IMR-90 (cell line): ENCODE results near the gene MTREX. TPM values are rescaled to one million over a fixed set of nuclear protein-coding genes. Genes with fewer than 3 reads are reported as not detected.

ENCODE experiments used
- ATAC-seq: fragments of 200-7000 bp; cut with Tn5 transposase; 2 replicates; pipeline ENCODE4 v1.9.1; 2020; ENCODE audit warnings: low read depth, mild to moderate bottlenecking, moderate library complexity
- BruUV-seq: library from RNA; stranded (reverse); fragments of 400-500 nt; replicated peaks from 2 replicates; lab custom pipeline; 2021; lab: Mats Ljungman, UMichigan
- CTCF ChIA-PET: fragments of 300-600 bp; formaldehyde crosslinking; extraction: SDS; loops from one replicate; lab custom pipeline; 2021; ENCODE audit warnings: antibody characterized with exemption; lab: Yijun Ruan, JAX
- POLR2A ChIA-PET: fragments of 300-600 bp; sonication (Branson Sonifier 250); formaldehyde crosslinking; loops from one replicate; lab custom pipeline; 2022; ENCODE audit warnings: antibody characterized with exemption; ENCODE audit not compliant: unreplicated experiment; lab: Charles Lee
- DNase-seq: peaks from one replicate; pipeline ENCODE4 v3.0.0; 2013
- H2AFZ ChIP-seq: replicated peaks from 2 replicates; pipeline ENCODE3; 2013; ENCODE audit warnings: low read length, mild to moderate bottlenecking; ENCODE audit not compliant: poor library complexity
- H2AK5ac ChIP-seq: 2 replicates; pipeline ENCODE4 v1.6.1; 2013; ENCODE audit warnings: low read depth, low read length, inconsistent platforms
- H2AK9ac ChIP-seq: replicated peaks from 2 replicates; pipeline ENCODE3; 2013; ENCODE audit warnings: mild to moderate bottlenecking, low read depth, low read length, moderate library complexity; ENCODE audit not compliant: poor library complexity
- H2BK120ac ChIP-seq: 2 replicates; pipeline ENCODE4 v1.6.1; 2013; ENCODE audit warnings: low read depth, low read length, inconsistent platforms
- H2BK15ac ChIP-seq: 3 replicates; pipeline ENCODE4 v1.6.1; 2013; ENCODE audit warnings: low read depth, low read length, inconsistent platforms
- H2BK20ac ChIP-seq: 2 replicates; pipeline ENCODE4 v1.6.1; 2013; ENCODE audit warnings: low read depth, mild to moderate bottlenecking, inconsistent platforms, low read length, moderate library complexity
- H2BK5ac ChIP-seq: 2 replicates; pipeline ENCODE4 v1.6.1; 2013; ENCODE audit warnings: mild to moderate bottlenecking, low read depth, low read length, inconsistent platforms; ENCODE audit not compliant: poor library complexity, severe bottlenecking
- H3K14ac ChIP-seq: replicated peaks from 2 replicates; pipeline ENCODE4 v1.6.1; 2013; ENCODE audit warnings: low read depth, low read length, inconsistent platforms
- H3K18ac ChIP-seq: 2 replicates; pipeline ENCODE4 v1.6.1; 2013; ENCODE audit warnings: low read depth, low read length, control low read depth
- H3K23ac ChIP-seq: 2 replicates; pipeline ENCODE4 v1.6.1; 2013; ENCODE audit warnings: low read depth, low read length, inconsistent platforms
- H3K27ac ChIP-seq: 2 replicates; pipeline ENCODE4 v1.5.1; 2013; ENCODE audit warnings: mild to moderate bottlenecking, control low read depth, low read length; ENCODE audit not compliant: insufficient read depth
- H3K27me3 ChIP-seq: 2 replicates; pipeline ENCODE4 v1.6.1; 2013; ENCODE audit warnings: low read length; ENCODE audit not compliant: control insufficient read depth, insufficient read depth
- H3K36me3 ChIP-seq: 2 replicates; pipeline ENCODE4 v1.6.1; 2013; ENCODE audit warnings: low read length, mixed read lengths; ENCODE audit not compliant: control insufficient read depth, insufficient read depth
- H3K4ac ChIP-seq: 2 replicates; pipeline ENCODE4 v1.6.1; 2013; ENCODE audit warnings: low read depth, low read length, inconsistent platforms
- H3K4me1 ChIP-seq: 2 replicates; pipeline ENCODE4 v1.6.1; 2013; ENCODE audit warnings: low read length, mixed read lengths; ENCODE audit not compliant: control insufficient read depth, insufficient read depth
- H3K4me2 ChIP-seq: 2 replicates; pipeline ENCODE4 v1.6.1; 2013; ENCODE audit warnings: low read depth, mild to moderate bottlenecking, control low read depth, low read length, moderate library complexity
- H3K4me3 ChIP-seq: 2 replicates; pipeline ENCODE4 v1.5.1; 2013; ENCODE audit warnings: low read depth, mild to moderate bottlenecking, control low read depth, low read length, moderate library complexity; ENCODE audit not compliant: insufficient read depth
- H3K56ac ChIP-seq: 2 replicates; pipeline ENCODE4 v1.6.1; 2013; ENCODE audit warnings: low read length, inconsistent platforms; ENCODE audit not compliant: insufficient read depth; ENCODE audit errors: extremely low read depth
- H3K79me1 ChIP-seq, 2 experiments: 2 replicates each; pipeline ENCODE4 v1.6.1; 2013; ENCODE audit warnings: low read length in 2 of 2, inconsistent platforms in 1 of 2, low read depth in 1 of 2
- H3K9ac ChIP-seq: 2 replicates; pipeline ENCODE4 v1.6.1; 2013; ENCODE audit warnings: low read depth, low read length, control low read depth
- H3K9me1 ChIP-seq: 2 replicates; pipeline ENCODE4 v1.6.1; 2013; ENCODE audit warnings: low read length, inconsistent platforms; ENCODE audit not compliant: insufficient read depth
- H3K9me3 ChIP-seq: 2 replicates; pipeline ENCODE4 v1.6.1; 2013; ENCODE audit warnings: low read length; ENCODE audit not compliant: control insufficient read depth, insufficient read depth
- H4K20me1 ChIP-seq: 2 replicates; pipeline ENCODE4 v1.6.1; 2013; ENCODE audit warnings: low read length, inconsistent platforms; ENCODE audit not compliant: insufficient read depth
- H4K5ac ChIP-seq: 2 replicates; pipeline ENCODE4 v1.6.1; 2013; ENCODE audit warnings: mild to moderate bottlenecking, low read depth, low read length, control low read depth
- H4K8ac ChIP-seq, 2 experiments: 2 replicates each; pipeline ENCODE4 v1.6.1; 2013; ENCODE audit warnings: low read depth in 2 of 2, low read length in 2 of 2, control low read depth in 1 of 2, inconsistent platforms in 1 of 2
- H4K91ac ChIP-seq: 2 replicates; pipeline ENCODE4 v1.6.1; 2013; ENCODE audit warnings: low read depth, low read length, inconsistent platforms; ENCODE audit not compliant: insufficient read depth
- BHLHE40 ChIP-seq: fragments of 150-350 bp; IDR thresholded peaks from 2 replicates; pipeline ENCODE4 v1.6.1; 2016; ENCODE audit warnings: mild to moderate bottlenecking, low read depth, low read length
- CEBPB ChIP-seq: IDR thresholded peaks from 2 replicates; pipeline ENCODE4 v1.6.1; 2012; ENCODE audit warnings: low read depth, low read length, improper control_type of control experiment
- CHD1 ChIP-seq: IDR thresholded peaks from 2 replicates; pipeline ENCODE4 v1.6.1; 2012; ENCODE audit warnings: low read depth, low read length, improper control_type of control experiment
- CTCF ChIP-seq: conservative IDR thresholded peaks from 2 replicates; pipeline ENCODE4 v1.5.1; 2012; ENCODE audit warnings: mild to moderate bottlenecking, low read depth, low read length, improper control_type of control experiment
- ELK1 ChIP-seq: fragments of 150-350 bp; IDR thresholded peaks from 2 replicates; pipeline ENCODE4 v1.6.1; 2016; ENCODE audit warnings: low read depth, mild to moderate bottlenecking, low read length, moderate library complexity, borderline replicate concordance
- FOS ChIP-seq: fragments of 150-350 bp; IDR thresholded peaks from 2 replicates; pipeline ENCODE4 v1.6.1; 2016; ENCODE audit warnings: low read depth, low read length
- MAFK ChIP-seq: IDR thresholded peaks from 2 replicates; pipeline ENCODE4 v1.6.1; 2012; ENCODE audit warnings: low read depth, low read length, improper control_type of control experiment
- MAZ ChIP-seq: IDR thresholded peaks from 2 replicates; pipeline ENCODE4 v1.6.1; 2012; ENCODE audit warnings: low read depth, mild to moderate bottlenecking, low read length, improper control_type of control experiment, moderate library complexity, borderline replicate concordance
- MXI1 ChIP-seq: IDR thresholded peaks from 2 replicates; pipeline ENCODE4 v1.6.1; 2012; ENCODE audit warnings: low read depth, mild to moderate bottlenecking, low read length, moderate library complexity, borderline replicate concordance
- NFE2L2 ChIP-seq: fragments of 150-350 bp; IDR thresholded peaks from 2 replicates; pipeline ENCODE4 v1.6.1; 2016; ENCODE audit warnings: low read depth, mild to moderate bottlenecking, low read length
- POLR2A ChIP-seq: IDR thresholded peaks from 2 replicates; pipeline ENCODE4 v1.6.1; 2012; ENCODE audit warnings: mild to moderate bottlenecking, low read depth, low read length
- RAD21 ChIP-seq: IDR thresholded peaks from 2 replicates; pipeline ENCODE4 v1.6.1; 2012; ENCODE audit warnings: low read length, improper control_type of control experiment
- RCOR1 ChIP-seq: IDR thresholded peaks from 2 replicates; pipeline ENCODE4 v1.6.1; 2012; ENCODE audit warnings: mild to moderate bottlenecking, low read length, improper control_type of control experiment; ENCODE audit not compliant: insufficient replicate concordance
- RFX5 ChIP-seq: IDR thresholded peaks from 2 replicates; pipeline ENCODE4 v1.8.0; 2012; ENCODE audit warnings: low read depth, mild to moderate bottlenecking, low read length, moderate library complexity
- SMC3 ChIP-seq: fragments of 150-350 bp; IDR thresholded peaks from 2 replicates; pipeline ENCODE4 v1.6.1; 2016; ENCODE audit warnings: low read depth, mild to moderate bottlenecking, antibody characterized with exemption, low read length, moderate library complexity
- USF2 ChIP-seq: fragments of 150-350 bp; IDR thresholded peaks from 2 replicates; pipeline ENCODE4 v1.6.1; 2017; ENCODE audit warnings: mild to moderate bottlenecking, antibody characterized with exemption, low read length, low read depth
- WGBS, 2 experiments: methylation state at CpG; one replicate each; pipeline versions ENCODE4 v1.1.5 to v1.1.7; 2013; ENCODE audit warnings: missing lambda C conversion rate in 2 of 2; ENCODE audit not compliant: insufficient read length in 1 of 2; ENCODE audit errors: extremely low coverage in 2 of 2; 5-methylcytosine and 5-hydroxymethylcytosine counted together
- dilution Hi-C: fragments of 300-500 bp; cut with HindIII; formaldehyde crosslinking; loops from one replicate; pipeline ENCODE4 v1.14.3; 2018; ENCODE audit warnings: low sequenced_read_pairs; ENCODE audit not compliant: unreplicated experiment
- in situ Hi-C: fragments of 300-500 bp; cut with MboI; formaldehyde crosslinking; loops from 3 replicates; pipeline ENCODE4 v1.14.3; 2019; ENCODE audit warnings: low sequenced_read_pairs, inconsistent platforms, mixed read lengths
- intact Hi-C: fragments of 100-400 bp; cut with micrococcal nuclease; formaldehyde crosslinking; loops from 2 replicates; pipeline ENCODE4 v1.10.0; 2022
- polyA plus RNA-seq, 3 experiments: library from polyadenylated mRNA; depleted of rRNA; stranded (reverse); fragments of >200 nt; gene quantifications; 2 replicates each; pipeline ENCODE4 v1.2.3, GENCODE V29; 2012; ENCODE audit warnings: low replicate concordance in 1 of 3
- total RNA-seq: library from RNA; depleted of rRNA; stranded (reverse); fragments of >200 nt; gene quantifications from 2 replicates; pipeline ENCODE4 v1.2.3, GENCODE V29; 2012

MTREX gene
- total and polyA plus RNA-seq, 2 of the 4 experiments (the other 2 are of a cell fraction): 22.1 to 33.2 TPM

DNA sequence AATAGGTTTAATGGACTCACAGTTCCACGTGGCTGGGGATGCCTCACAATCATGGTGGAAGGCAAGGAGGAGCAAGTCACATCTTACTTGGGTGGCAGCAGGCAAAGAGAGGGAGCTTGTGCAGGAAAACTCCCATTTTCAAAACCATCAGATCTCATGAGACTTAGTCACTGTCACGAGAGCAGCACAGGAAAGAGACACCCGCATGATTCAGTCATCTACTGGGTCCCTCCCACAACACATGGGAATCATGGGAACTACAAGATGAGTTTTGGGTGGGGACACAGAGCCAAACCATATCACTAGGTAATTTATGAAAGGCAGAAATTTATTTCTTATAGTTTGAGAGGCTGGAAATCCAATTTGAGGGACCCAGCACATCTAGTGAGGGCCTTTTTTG lies 40.0 kb downstream of the MTREX start:
- ChIA-PET CTCF (no interaction called here), POLR2A (no interaction called here)
- H3K56ac ChIP-seq: no peak overlapping the region
- no peaks in the 10 kb centered on the region for H3K27me3 ChIP-seq
- H2AK5ac ChIP-seq: no peak overlapping the region
- dilution Hi-C loops (no loop called here), intact Hi-C loops (loop anchor here (10.0 kb wide), 1 partner anchor 187 kb away; the partner anchor contains the start of gene PLPP1), in situ Hi-C loops (loop anchor here (25.0 kb wide), 1 partner anchor 565 kb away; no protein-coding TSS in a partner anchor)
- H3K4me3 ChIP-seq: no peak overlapping the region
- no peak overlapping the region for H3K4me2 ChIP-seq
- no peak overlapping the region for H2BK20ac ChIP-seq
- H3K14ac ChIP-seq: no peak overlapping the region
- peak; percentile 12 for DNase-seq
- no peak overlapping the region for H3K27ac ChIP-seq
- no CpG with 5 or more reads among the region's 3 CpGs for WGBS, 2 experiments
- ATAC-seq: no peak
- no peak overlapping the region for H3K23ac ChIP-seq
- H3K4me1 ChIP-seq: no peaks in the 10 kb centered on the region
- H2AFZ ChIP-seq: no peak overlapping the region
- H3K9me3 ChIP-seq: no peaks in the 10 kb centered on the region
- H4K5ac ChIP-seq: no peak overlapping the region
- H3K4ac ChIP-seq: no peak overlapping the region
- peaks cover 6 to 14% of the 10 kb centered on the region in 2 experiments; a peak in 3 of 4 replicates for H3K79me1 ChIP-seq
- H3K9ac ChIP-seq: no peak overlapping the region
- no peak overlapping the region for H3K18ac ChIP-seq
- no peak overlapping the region for H2BK5ac ChIP-seq
- peaks cover 25% of the 10 kb centered on the region for H3K36me3 ChIP-seq
- no TSS peak for BruUV-seq
- H2AK9ac ChIP-seq: no peak overlapping the region
- no peaks in the 10 kb centered on the region for H3K9me1 ChIP-seq
- no peak overlapping the region for H2BK120ac ChIP-seq
- no peak for TF ChIP-seq BHLHE40
- no peak for TF ChIP-seq MAFK
- no peak for TF ChIP-seq CTCF
- no peak for TF ChIP-seq FOS
- no peak for TF ChIP-seq ELK1
- no peak for TF ChIP-seq RCOR1
- TF ChIP-seq CEBPB: no peak
- no peak for TF ChIP-seq MAZ
- no peak for TF ChIP-seq CHD1
- no peak for TF ChIP-seq POLR2A
- no peak for TF ChIP-seq SMC3
- no peak for TF ChIP-seq MXI1
- TF ChIP-seq RAD21: no peak
- TF ChIP-seq RFX5: no peak
- no peak for TF ChIP-seq USF2
- no peak for TF ChIP-seq NFE2L2
- no peak overlapping the region for H4K8ac ChIP-seq
- H4K91ac ChIP-seq: no peak overlapping the region
- no peaks in the 10 kb centered on the region; the same call in 1 of the 2 replicates for H4K20me1 ChIP-seq
- no peak overlapping the region for H2BK15ac ChIP-seq
